ENCODE results near the gene COL10A1. TPM values are rescaled to one million over a fixed set of nuclear protein-coding genes. Genes with fewer than 3 reads are reported as not detected.

COL10A1 gene
- total and polyA plus RNA-seq, 10 of the 15 experiments (the other 5 are each of a cell fraction or from before 2014, with no cell fraction given), result 0.02 to 0.33 (median 0.06) TPM; not detected in 5

- no peak for TF ChIP-seq KLF5 (IDR thresholded peaks at IDR 0.05; ENCODE audit: partially characterized antibody)
- TF ChIP-seq NFYB (IDR thresholded peaks at IDR 0.05; ENCODE audit: insufficient read depth, low read depth, low read length), result no peak
- TF ChIP-seq, protein P1, sequence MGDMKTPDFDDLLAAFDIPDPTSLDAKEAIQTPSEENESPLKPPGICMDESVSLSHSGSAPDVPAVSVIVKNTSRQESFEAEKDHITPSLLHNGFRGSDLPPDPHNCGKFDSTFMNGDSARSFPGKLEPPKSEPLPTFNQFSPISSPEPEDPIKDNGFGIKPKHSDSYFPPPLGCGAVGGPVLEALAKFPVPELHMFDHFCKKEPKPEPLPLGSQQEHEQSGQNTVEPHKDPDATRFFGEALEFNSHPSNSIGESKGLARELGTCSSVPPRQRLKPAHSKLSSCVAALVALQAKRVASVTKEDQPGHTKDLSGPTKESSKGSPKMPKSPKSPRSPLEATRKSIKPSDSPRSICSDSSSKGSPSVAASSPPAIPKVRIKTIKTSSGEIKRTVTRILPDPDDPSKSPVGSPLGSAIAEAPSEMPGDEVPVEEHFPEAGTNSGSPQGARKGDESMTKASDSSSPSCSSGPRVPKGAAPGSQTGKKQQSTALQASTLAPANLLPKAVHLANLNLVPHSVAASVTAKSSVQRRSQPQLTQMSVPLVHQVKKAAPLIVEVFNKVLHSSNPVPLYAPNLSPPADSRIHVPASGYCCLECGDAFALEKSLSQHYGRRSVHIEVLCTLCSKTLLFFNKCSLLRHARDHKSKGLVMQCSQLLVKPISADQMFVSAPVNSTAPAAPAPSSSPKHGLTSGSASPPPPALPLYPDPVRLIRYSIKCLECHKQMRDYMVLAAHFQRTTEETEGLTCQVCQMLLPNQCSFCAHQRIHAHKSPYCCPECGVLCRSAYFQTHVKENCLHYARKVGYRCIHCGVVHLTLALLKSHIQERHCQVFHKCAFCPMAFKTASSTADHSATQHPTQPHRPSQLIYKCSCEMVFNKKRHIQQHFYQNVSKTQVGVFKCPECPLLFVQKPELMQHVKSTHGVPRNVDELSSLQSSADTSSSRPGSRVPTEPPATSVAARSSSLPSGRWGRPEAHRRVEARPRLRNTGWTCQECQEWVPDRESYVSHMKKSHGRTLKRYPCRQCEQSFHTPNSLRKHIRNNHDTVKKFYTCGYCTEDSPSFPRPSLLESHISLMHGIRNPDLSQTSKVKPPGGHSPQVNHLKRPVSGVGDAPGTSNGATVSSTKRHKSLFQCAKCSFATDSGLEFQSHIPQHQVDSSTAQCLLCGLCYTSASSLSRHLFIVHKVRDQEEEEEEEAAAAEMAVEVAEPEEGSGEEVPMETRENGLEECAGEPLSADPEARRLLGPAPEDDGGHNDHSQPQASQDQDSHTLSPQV (IDR thresholded peaks at IDR 0.05), result no peak
- TF ChIP-seq, protein P2, sequence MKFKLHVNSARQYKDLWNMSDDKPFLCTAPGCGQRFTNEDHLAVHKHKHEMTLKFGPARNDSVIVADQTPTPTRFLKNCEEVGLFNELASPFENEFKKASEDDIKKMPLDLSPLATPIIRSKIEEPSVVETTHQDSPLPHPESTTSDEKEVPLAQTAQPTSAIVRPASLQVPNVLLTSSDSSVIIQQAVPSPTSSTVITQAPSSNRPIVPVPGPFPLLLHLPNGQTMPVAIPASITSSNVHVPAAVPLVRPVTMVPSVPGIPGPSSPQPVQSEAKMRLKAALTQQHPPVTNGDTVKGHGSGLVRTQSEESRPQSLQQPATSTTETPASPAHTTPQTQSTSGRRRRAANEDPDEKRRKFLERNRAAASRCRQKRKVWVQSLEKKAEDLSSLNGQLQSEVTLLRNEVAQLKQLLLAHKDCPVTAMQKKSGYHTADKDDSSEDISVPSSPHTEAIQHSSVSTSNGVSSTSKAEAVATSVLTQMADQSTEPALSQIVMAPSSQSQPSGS (IDR thresholded peaks at IDR 0.05; ENCODE audit: low read length), result no peak
- TF ChIP-seq HDAC6 (IDR thresholded peaks at IDR 0.05; ENCODE audit: unreplicated experiment), result no peak
- TF ChIP-seq ZNF274 (IDR thresholded peaks at IDR 0.05; ENCODE audit: insufficient read depth, insufficient read length), result no peak
- no peak for TF ChIP-seq DPF2 (IDR thresholded peaks at IDR 0.05)
Measured at GRCh38 chr6:116073765-116074440, 52.0 kb downstream of the COL10A1 start (continued).
